ENCODE results near the gene OMP. TPM values are rescaled to one million over a fixed set of nuclear protein-coding genes. Genes with fewer than 3 reads are reported as not detected.

The OMP gene
- total RNA-seq, 1 donor from 2014 or later, result 0.94 TPM

DNA sequence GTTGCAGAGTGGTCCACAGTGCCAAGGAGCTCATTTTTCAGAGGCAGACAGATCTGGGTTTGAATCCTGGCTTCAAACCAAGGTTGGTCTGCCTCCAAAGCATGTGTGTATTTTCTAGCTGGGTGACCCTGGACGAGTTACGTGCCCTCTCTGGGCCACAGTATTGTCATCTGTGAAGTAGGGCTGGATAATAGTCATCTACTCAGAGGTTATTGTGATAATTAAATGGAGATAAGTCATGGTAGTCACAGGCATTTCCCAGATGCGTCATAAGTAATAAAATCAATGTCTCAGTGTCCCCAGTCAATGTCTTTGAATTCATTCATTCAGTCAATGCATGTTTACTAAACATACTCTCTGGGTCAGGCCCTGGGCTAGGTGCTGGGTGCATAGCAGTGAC, 8.6 kb downstream of the OMP start:
- Mint-ChIP-seq H3K4me3 (no peak overlapping the region), H3K27me3 (no peaks in the 10 kb centered on the region), H3K36me3 (no peaks in the 10 kb centered on the region), H3K4me1 (ENCODE audit: unreplicated experiment) (peaks cover 5% of the 10 kb centered on the region), H3K9me3 (no peaks in the 10 kb centered on the region), H3K27ac (no peak overlapping the region)
- TF ChIP-seq, protein P1, sequence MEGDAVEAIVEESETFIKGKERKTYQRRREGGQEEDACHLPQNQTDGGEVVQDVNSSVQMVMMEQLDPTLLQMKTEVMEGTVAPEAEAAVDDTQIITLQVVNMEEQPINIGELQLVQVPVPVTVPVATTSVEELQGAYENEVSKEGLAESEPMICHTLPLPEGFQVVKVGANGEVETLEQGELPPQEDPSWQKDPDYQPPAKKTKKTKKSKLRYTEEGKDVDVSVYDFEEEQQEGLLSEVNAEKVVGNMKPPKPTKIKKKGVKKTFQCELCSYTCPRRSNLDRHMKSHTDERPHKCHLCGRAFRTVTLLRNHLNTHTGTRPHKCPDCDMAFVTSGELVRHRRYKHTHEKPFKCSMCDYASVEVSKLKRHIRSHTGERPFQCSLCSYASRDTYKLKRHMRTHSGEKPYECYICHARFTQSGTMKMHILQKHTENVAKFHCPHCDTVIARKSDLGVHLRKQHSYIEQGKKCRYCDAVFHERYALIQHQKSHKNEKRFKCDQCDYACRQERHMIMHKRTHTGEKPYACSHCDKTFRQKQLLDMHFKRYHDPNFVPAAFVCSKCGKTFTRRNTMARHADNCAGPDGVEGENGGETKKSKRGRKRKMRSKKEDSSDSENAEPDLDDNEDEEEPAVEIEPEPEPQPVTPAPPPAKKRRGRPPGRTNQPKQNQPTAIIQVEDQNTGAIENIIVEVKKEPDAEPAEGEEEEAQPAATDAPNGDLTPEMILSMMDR (conservative IDR thresholded peaks at IDR 0.05), result no peak
- no peak for DNase-seq (ENCODE audit: extremely low spot score, unreplicated experiment)

DNA sequence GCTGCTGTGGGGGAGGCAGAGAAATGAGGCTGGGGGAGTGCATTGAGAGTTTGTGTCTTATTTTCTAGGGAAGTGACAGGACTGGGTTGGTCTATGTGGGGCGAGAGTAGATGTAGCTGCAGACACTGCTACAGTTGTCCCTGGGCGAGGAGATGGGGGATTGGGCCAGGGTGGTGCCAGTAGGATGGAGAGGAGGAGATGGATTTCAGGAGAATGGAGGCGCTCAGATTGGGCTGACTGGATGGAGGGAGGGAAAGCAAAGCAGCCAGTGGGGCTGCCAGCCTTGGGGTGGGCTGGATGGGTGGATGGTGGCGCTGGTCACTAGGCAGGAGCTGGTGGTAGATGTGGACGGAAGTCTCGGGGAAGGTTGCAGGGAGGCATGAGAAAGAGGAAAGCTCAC, 9.3 kb downstream of the OMP start:
- DNase-seq (ENCODE audit: extremely low spot score, unreplicated experiment), result no peak
- Mint-ChIP-seq H3K4me1 (ENCODE audit: unreplicated experiment) (peaks cover 5% of the 10 kb centered on the region), H3K27ac (no peak overlapping the region), H3K27me3 (no peaks in the 10 kb centered on the region), H3K9me3 (no peaks in the 10 kb centered on the region), H3K36me3 (no peaks in the 10 kb centered on the region), H3K4me3 (no peak overlapping the region)
- TF ChIP-seq, protein P1 (conservative IDR thresholded peaks at IDR 0.05), result no peak

DNA sequence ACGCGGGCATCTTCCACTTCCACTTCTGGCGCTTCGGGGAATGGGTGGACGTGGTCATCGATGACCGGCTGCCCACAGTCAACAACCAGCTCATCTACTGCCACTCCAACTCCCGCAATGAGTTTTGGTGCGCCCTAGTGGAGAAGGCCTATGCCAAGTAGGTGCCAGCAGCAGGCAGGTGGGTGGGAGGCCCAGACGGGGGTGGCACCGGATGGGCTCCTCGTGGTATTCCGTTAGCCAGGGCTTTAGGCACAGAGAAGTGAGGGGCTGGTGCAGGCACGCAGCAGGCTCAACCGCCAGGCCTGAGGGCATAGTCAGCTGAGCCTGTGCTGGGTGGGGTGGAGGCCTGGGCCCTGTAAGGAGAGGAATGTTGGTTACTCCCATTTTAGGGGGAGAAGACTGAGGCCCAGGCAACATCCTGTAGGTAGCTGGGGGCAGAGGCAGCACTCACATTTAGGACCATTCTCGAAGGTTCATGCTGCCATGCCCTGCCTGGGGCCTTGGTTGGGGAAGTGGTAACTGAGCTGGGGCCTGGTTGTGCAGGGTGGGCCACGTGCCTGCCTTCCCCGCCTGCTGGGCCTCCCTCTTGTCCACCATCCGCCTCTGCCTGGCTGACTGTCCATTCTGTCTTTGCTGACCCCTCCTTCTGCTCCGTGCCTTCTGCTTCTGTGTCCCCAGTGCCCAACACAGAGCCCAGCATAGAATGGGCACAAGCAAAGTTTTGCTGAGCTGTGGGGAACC, 10.2 kb downstream of the OMP start:
- H3K27ac Mint-ChIP-seq, result no peak overlapping the region
- no peaks in the 10 kb centered on the region for H3K9me3 Mint-ChIP-seq
- TF ChIP-seq, protein P1 (conservative IDR thresholded peaks at IDR 0.05), result no peak

DNA sequence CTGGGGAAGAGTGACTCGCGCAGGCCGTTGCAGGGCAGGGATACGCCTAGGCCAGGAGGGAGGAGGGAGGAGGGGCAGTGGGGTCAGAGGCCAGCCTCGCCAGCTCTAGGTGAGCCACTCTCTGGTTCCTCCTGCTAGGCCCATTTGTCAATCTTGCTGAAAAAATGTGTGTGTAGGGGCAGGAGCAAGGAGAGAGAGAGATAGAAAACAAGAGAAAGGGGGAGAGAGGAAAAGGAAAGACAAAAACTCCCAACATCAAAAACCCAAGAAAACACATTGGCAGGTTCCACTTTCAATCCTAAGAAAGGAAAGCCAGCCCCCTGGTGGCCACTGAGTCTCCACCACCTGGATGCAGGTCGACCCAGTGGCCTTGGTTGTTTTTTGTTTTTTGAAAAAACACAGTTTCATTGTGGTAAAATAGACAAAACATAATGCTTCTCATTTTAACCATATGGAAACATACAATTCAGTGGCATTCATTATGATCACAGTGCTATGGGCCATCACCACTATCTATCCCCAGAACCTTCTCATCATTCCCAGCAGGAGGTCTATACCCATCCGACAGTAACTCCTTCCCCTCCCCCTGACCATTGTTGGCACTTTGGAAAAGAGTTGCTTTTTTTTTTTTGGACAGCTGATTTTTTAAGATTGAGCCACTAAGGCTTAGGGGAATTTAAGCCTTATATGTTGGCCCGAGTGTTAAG, 10.9 kb downstream of the OMP start:
- TF ChIP-seq, protein P1 (conservative IDR thresholded peaks at IDR 0.05), result peak; percentile 78
- H3K27ac Mint-ChIP-seq, result no peak overlapping the region
- no peak for DNase-seq (ENCODE audit: extremely low spot score, unreplicated experiment)
- H3K4me3 Mint-ChIP-seq, result no peak overlapping the region
- no peaks in the 10 kb centered on the region for H3K36me3 Mint-ChIP-seq
- no peaks in the 10 kb centered on the region for H3K9me3 Mint-ChIP-seq
- no peaks in the 10 kb centered on the region for H3K27me3 Mint-ChIP-seq
- peaks cover 5% of the 10 kb centered on the region for H3K4me1 Mint-ChIP-seq (ENCODE audit: unreplicated experiment)

More for the DNA sequence above, 10.2 kb downstream of the OMP start:
- H3K4me1 Mint-ChIP-seq (ENCODE audit: unreplicated experiment), result peaks cover 5% of the 10 kb centered on the region
- H3K27me3 Mint-ChIP-seq, result no peaks in the 10 kb centered on the region
- H3K4me3 Mint-ChIP-seq, result no peak overlapping the region
- no peak for DNase-seq (ENCODE audit: extremely low spot score, unreplicated experiment)
- no peaks in the 10 kb centered on the region for H3K36me3 Mint-ChIP-seq

DNA sequence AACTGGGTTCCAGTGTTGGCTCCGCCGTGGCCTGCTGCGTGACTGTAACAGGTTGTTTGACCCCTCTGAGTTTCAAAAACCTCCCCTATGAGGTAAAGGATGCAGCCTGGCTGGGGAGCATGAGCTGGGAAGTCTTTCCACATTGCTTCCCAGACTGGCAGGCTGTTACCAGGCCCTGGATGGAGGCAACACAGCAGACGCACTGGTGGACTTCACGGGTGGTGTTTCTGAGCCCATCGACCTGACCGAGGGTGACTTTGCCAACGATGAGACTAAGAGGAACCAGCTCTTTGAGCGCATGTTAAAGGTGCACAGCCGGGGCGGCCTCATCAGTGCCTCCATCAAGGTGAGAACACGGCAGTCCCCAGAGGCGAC, 11.4 kb downstream of the OMP start:
- TF ChIP-seq, protein P1 (conservative IDR thresholded peaks at IDR 0.05), result no peak
- Mint-ChIP-seq H3K4me1 (ENCODE audit: unreplicated experiment) (peaks cover 5% of the 10 kb centered on the region), H3K36me3 (no peaks in the 10 kb centered on the region), H3K27ac (no peak overlapping the region), H3K9me3 (no peaks in the 10 kb centered on the region), H3K27me3 (no peaks in the 10 kb centered on the region), H3K4me3 (no peak overlapping the region)
- DNase-seq (ENCODE audit: extremely low spot score, unreplicated experiment), result no peak
